Suprapubic skin (tissue), 4 donors: ENCODE measurements around the gene ELOB. TPM values are rescaled to one million over a fixed set of nuclear protein-coding genes. Genes with fewer than 3 reads are reported as not detected.

Experiments
- DNase-seq, 2 donors: peaks; one replicate each; pipeline ENCODE4 v3.0.0-alpha.2; 2019; ENCODE audit warnings: low spot score in 2 of 2
- H3K27ac ChIP-seq: fragments of 200-600 bp; sonication (generic); one replicate; pipeline ENCODE4 v1.5.1; 2019
- H3K27me3 ChIP-seq: fragments of 200-600 bp; sonication (generic); one replicate; pipeline ENCODE4 v1.5.1; 2019
- H3K36me3 ChIP-seq: fragments of 200-600 bp; sonication (generic); one replicate; pipeline ENCODE4 v1.5.1; 2019
- H3K4me1 ChIP-seq: fragments of 200-600 bp; sonication (generic); one replicate; pipeline ENCODE4 v1.5.1; 2019
- H3K4me3 ChIP-seq: fragments of 200-600 bp; sonication (generic); one replicate; pipeline ENCODE4 v1.5.1; 2019; ENCODE audit warnings: mild to moderate bottlenecking
- H3K9me3 ChIP-seq: fragments of 200-600 bp; sonication (generic); one replicate; pipeline ENCODE4 v1.5.1; 2019
- CTCF ChIP-seq, 2 donors: fragments of 200-600 bp in 1 of 2; fragments of 450-650 bp in 1 of 2; sonication (generic) in 1 of 2; IDR thresholded peaks; one replicate each; pipeline ENCODE4 v1.5.1; 2016 to 2019; ENCODE audit warnings: antibody characterized with exemption in 2 of 2, mild to moderate bottlenecking in 1 of 2, moderate library complexity in 1 of 2
- EP300 ChIP-seq: sonication (generic); formaldehyde crosslinking; IDR thresholded peaks from one replicate; pipeline ENCODE4 v1.6.1; 2017; ENCODE audit warnings: antibody characterized with exemption
- POLR2A ChIP-seq, 2 donors: fragments of 450-650 bp; IDR thresholded peaks; one replicate each; pipeline ENCODE4 v1.6.1; 2017; ENCODE audit warnings: antibody characterized with exemption in 2 of 2, mild to moderate bottlenecking in 2 of 2, moderate library complexity in 2 of 2
- POLR2AphosphoS5 ChIP-seq, 3 donors: sonication (generic); formaldehyde crosslinking; IDR thresholded peaks; one replicate each; pipeline ENCODE4 v1.6.1; 2017; ENCODE audit warnings: antibody characterized with exemption in 3 of 3
- WGBS: methylation state at CpG from one replicate; pipeline ENCODE4 v1.1.5; 2018; 5-methylcytosine and 5-hydroxymethylcytosine counted together
- total RNA-seq, 4 donors: library from RNA; depleted of rRNA; stranded (reverse); fragments of >200 nt; gene quantifications; one replicate each; pipeline ENCODE4 v1.1.0, GENCODE V29; 2016

Gene ELOB
- total RNA-seq, 4 donors from 2014 or later = 174 to 249 (median 213) TPM

- H3K27ac ChIP-seq = no peak overlapping the region
- H3K36me3 ChIP-seq = peaks cover 51% of the 10 kb centered on the region
- no peak for TF ChIP-seq POLR2A (IDR thresholded peaks at IDR 0.05)
- TF ChIP-seq POLR2AphosphoS5 (IDR thresholded peaks at IDR 0.05) = no peak
- TF ChIP-seq EP300 = no peak
- TF ChIP-seq CTCF (IDR thresholded peaks at IDR 0.05) = no peak
- H3K9me3 ChIP-seq = no peaks in the 10 kb centered on the region
- no peak for DNase-seq
- 85% methylated on average over 30 of the region's 30 CpGs for WGBS
- no peaks in the 10 kb centered on the region for H3K27me3 ChIP-seq
- H3K4me3 ChIP-seq = no peak overlapping the region
- H3K4me1 ChIP-seq = peaks cover 44% of the 10 kb centered on the region
These were observed 20.6 kb downstream of the ELOB start for GRCh38 chr16:2756288-2757015.

GRCh38 chr16:2755158-2755557 lies 21.9 kb downstream of the ELOB start:
- Histone ChIP-seq H3K27me3 (no peaks in the 10 kb centered on the region), H3K4me1 (peaks cover 45% of the 10 kb centered on the region), H3K9me3 (no peaks in the 10 kb centered on the region), H3K36me3 (peaks cover 39% of the 10 kb centered on the region), H3K4me3 (peak overlapping the region; percentile 58), H3K27ac (no peak overlapping the region)
- 23% methylated on average over 3 of the region's 3 CpGs for WGBS
- TF ChIP-seq POLR2A (IDR thresholded peaks at IDR 0.05) = no peak
- TF ChIP-seq EP300 = no peak
- TF ChIP-seq CTCF (IDR thresholded peaks at IDR 0.05) = no peak
- TF ChIP-seq POLR2AphosphoS5 (IDR thresholded peaks at IDR 0.05) = no peak
- DNase-seq = no peak

- Histone ChIP-seq H3K9me3 (no peaks in the 10 kb centered on the region), H3K4me1 (peaks cover 45% of the 10 kb centered on the region), H3K36me3 (peaks cover 24% of the 10 kb centered on the region), H3K27ac (peak overlapping the region; percentile 99), H3K4me3 (peak overlapping the region; percentile 58), H3K27me3 (no peaks in the 10 kb centered on the region)
- DNase-seq = no peak
- TF ChIP-seq POLR2AphosphoS5 (IDR thresholded peaks at IDR 0.05) (no peak), CTCF (IDR thresholded peaks at IDR 0.05) (no peak), POLR2A (IDR thresholded peaks at IDR 0.05) (no peak), EP300 (no peak)
- under 1% methylated on average over 7 of the region's 7 CpGs for WGBS
These were observed 23.4 kb downstream of the ELOB start for GRCh38 chr16:2753733-2754020.

- H3K36me3 ChIP-seq = peaks cover 18% of the 10 kb centered on the region
- no peaks in the 10 kb centered on the region for H3K27me3 ChIP-seq
- H3K4me1 ChIP-seq = peaks cover 45% of the 10 kb centered on the region
- TF ChIP-seq EP300 = no peak
- no peak for TF ChIP-seq POLR2AphosphoS5 (IDR thresholded peaks at IDR 0.05)
- TF ChIP-seq CTCF (IDR thresholded peaks at IDR 0.05) = no peak
- TF ChIP-seq POLR2A (IDR thresholded peaks at IDR 0.05) = no peak
- peak overlapping the region; percentile 99 for H3K27ac ChIP-seq
- peak overlapping the region; percentile 58 for H3K4me3 ChIP-seq
- WGBS = under 1% methylated on average over 24 of the region's 82 CpGs
- peak in 1 of 2 donors; percentile 80 for DNase-seq
- no peaks in the 10 kb centered on the region for H3K9me3 ChIP-seq
These were observed 24.0 kb downstream of the ELOB start for GRCh38 chr16:2752850-2753732.
